Stimulated activated naive CD8-positive, alpha-beta T cell treated with anti-CD3 and anti-CD28 coated beads, Interleukin-15, amount 100 ng/mL, for 72 hours (primary cell): ENCODE data around the gene STKLD1.

ENCODE experiments used
- ATAC-seq: fragments of 150-1000 bp; cut with Tn5 transposase; 2 replicates; pipeline ENCODE4 v1.10.0; 2021; ENCODE audit warnings: mild to moderate bottlenecking, moderate library complexity
- DNase-seq, 2 donors: peaks; one replicate each; pipeline ENCODE4 v3.0.0; 2021 to 2022
- H3K27ac Mint-ChIP-seq, 2 donors: one replicate each; pipeline ENCODE4 v1.8.0; 2022; ENCODE audit warnings: mild to moderate bottlenecking in 2 of 2, mixed read lengths in 2 of 2, moderate library complexity in 2 of 2
- H3K27me3 Mint-ChIP-seq: one replicate; pipeline ENCODE4 v1.8.0; 2022; ENCODE audit warnings: mixed read lengths
- H3K4me1 Mint-ChIP-seq: one replicate; pipeline ENCODE4 v1.8.0; 2022; ENCODE audit warnings: mild to moderate bottlenecking, mixed read lengths
- H3K4me3 Mint-ChIP-seq, 2 donors: one replicate each; pipeline ENCODE4 v1.8.0; 2022; ENCODE audit warnings: mild to moderate bottlenecking in 2 of 2, mixed read lengths in 2 of 2, moderate library complexity in 1 of 2
- H3K9me3 Mint-ChIP-seq, 2 donors: one replicate each; pipeline ENCODE4 v1.8.0; 2022; ENCODE audit warnings: mixed read lengths in 2 of 2

The STKLD1 gene

DNA sequence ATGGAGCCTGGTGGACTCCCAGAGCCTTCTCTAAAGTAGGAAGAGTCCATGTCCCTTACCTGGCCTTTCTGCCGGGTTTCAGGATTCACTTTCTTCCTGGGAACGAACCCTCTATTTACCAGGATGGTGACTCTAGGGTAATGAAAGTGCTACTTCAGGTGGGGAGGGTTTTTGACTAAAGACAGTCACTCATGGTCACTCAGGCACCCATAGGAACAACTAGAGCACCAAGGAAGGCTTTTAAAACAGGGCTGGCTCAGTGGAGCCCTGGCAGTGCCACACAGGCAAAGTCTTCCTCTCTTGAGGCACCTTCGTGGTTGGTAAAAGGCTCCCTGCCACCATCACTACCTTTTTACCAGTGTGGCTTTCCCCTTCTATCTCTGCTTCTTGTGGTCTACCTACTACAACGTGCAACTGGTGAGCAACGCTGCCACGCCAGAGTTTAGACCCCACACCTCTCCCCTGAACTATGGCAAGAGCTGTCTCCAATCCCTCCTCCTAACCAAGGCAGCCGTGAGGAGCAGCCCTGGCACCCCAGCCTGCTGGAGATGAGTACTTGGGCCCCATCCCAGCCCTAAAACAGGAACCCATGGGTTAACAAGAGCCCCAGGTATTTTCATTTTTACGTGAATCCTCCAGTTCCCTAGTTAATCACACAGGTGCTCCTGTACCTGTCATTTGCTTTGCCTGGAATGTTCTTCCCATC lies 23.4 kb upstream of the STKLD1 start:
- H3K27me3 Mint-ChIP-seq = no peaks in the 10 kb centered on the region
- ATAC-seq (no peak), DNase-seq (no peak)
- H3K4me1 Mint-ChIP-seq = peaks cover 67% of the 10 kb centered on the region
- peak overlapping the region in 1 of 2 donors; percentile 79 for H3K27ac Mint-ChIP-seq
- H3K9me3 Mint-ChIP-seq = no peaks in the 10 kb centered on the region
- H3K4me3 Mint-ChIP-seq = peak overlapping the region in 1 of 2 donors; percentile 36

- DNase-seq = no peak
- Mint-ChIP-seq H3K4me3 (no peak overlapping the region), H3K27me3 (no peaks in the 10 kb centered on the region), H3K27ac (peak overlapping the region; percentile 2 to 28), H3K9me3 (no peaks in the 10 kb centered on the region), H3K4me1 (peaks cover 73% of the 10 kb centered on the region)
- ATAC-seq = no peak
Observed at GRCh38 chr9:133353548-133353947, 22.6 kb upstream of the STKLD1 start.

DNA sequence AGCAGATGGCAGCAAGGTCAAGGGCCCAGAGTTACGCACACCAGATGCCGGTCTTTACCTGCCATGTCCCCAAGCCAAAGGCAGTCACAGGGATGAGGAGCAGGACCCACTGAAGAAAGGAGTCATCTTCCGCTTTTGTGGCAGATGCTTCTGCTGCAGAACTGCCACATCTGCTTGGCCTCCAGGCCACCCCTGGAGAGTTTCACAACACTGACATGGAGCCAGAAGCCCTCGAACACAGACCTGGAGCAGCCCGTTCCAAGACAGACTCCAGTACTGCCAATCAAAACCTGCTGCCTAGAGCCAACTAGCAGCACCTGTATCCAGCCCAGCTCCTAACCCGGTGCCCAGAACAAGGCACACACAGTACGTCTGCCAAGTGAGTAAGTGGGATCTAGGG lies 21.4 kb upstream of the STKLD1 start:
- no peak for DNase-seq
- no peaks in the 10 kb centered on the region for H3K27me3 Mint-ChIP-seq
- peak overlapping the region; percentile 86 to 94 for H3K4me3 Mint-ChIP-seq
- peak overlapping the region in 1 of 2 donors; percentile 42 for H3K27ac Mint-ChIP-seq
- no peaks in the 10 kb centered on the region for H3K9me3 Mint-ChIP-seq
- H3K4me1 Mint-ChIP-seq = peaks cover 73% of the 10 kb centered on the region
- no peak for ATAC-seq

DNA sequence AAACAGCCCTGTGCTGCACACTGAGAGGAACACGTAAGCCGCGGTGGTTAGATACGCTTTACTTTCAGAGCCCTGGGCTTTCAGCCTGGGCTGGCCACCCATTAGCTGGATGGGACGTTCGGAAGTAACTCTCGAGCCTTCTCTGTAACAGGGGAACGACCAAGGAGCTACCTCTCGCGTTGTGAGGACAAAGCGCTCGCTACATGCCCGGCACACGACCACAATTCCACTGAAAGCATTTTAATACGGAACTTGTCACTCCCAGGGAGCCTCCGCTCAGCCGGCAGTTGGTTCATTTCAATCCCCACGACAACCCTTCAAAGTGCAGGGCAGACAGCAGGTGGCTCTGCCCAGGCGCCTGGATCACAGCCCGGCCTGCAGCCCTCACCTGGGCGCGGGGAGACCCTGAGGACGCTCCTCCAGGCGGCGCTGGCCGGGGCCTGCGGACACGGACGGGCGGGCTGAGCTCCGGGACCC lies 20.2 kb upstream of the STKLD1 start:
- Mint-ChIP-seq H3K27ac (peak overlapping the region; percentile 76 to 96), H3K27me3 (no peaks in the 10 kb centered on the region), H3K4me3 (peak overlapping the region; percentile 86 to 94), H3K9me3 (no peaks in the 10 kb centered on the region), H3K4me1 (peaks cover 74% of the 10 kb centered on the region)
- DNase-seq (no peak), ATAC-seq (peak; percentile 37)

- ATAC-seq = peak; percentile 84
- DNase-seq = peak; percentile 85 to 86
- peak within 1 kb of the TSS; percentile 86 to 94 for H3K4me3 Mint-ChIP-seq
- H3K4me1 Mint-ChIP-seq = peaks cover 80% of the 10 kb centered on the region
- no peaks in the 10 kb centered on the region for H3K27me3 Mint-ChIP-seq
- H3K27ac Mint-ChIP-seq = peak within 1 kb of the TSS; percentile 76 to 98
- H3K9me3 Mint-ChIP-seq = no peaks in the 10 kb centered on the region
Observed at GRCh38 chr9:133356391-133357091, 19.6 kb upstream of the STKLD1 start, which contains the start of the genes SURF1 and SURF2. SURF1 (minus strand) TSS chr9:133356487; CDS start chr9:133356453, 34 bp downstream. SURF2 (plus strand) TSS chr9:133356550; CDS start chr9:133356593, 43 bp downstream.

DNA sequence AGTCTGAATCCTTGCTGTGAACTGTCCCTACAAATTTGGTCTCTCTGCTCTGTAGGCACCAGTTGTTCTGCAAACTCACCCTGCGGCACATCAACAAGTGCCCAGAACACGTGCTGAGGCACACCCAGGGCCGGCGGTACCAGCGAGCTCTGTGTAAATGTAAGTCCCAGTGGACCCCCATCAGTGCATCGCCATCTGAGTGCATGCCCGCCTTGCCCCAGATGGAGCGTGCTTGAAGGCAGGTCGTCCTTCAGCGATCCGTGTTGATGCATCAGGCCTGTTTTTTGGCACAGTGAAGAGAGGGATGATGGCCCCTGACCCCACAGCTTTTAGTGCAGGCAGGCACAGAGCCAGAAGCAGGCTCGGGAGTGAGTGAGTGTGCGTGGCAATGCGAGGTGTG lies 18.5 kb upstream of the STKLD1 start:
- DNase-seq = no peak
- ATAC-seq = no peak
- Mint-ChIP-seq H3K4me1 (peaks cover 79% of the 10 kb centered on the region), H3K27ac (peak overlapping the region in 1 of 2 donors; percentile 98), H3K27me3 (no peaks in the 10 kb centered on the region), H3K4me3 (peak overlapping the region; percentile 86 to 94), H3K9me3 (no peaks in the 10 kb centered on the region)

- H3K27ac Mint-ChIP-seq = peak overlapping the region; percentile 36 to 38
- H3K9me3 Mint-ChIP-seq = no peaks in the 10 kb centered on the region
- peaks cover 78% of the 10 kb centered on the region for H3K4me1 Mint-ChIP-seq
- peak in 1 of 2 donors; percentile 52 for DNase-seq
- H3K27me3 Mint-ChIP-seq = no peaks in the 10 kb centered on the region
- peak overlapping the region; percentile 13 to 45 for H3K4me3 Mint-ChIP-seq
- peak; percentile 41 for ATAC-seq
Observed at GRCh38 chr9:133359399-133360175, 16.6 kb upstream of the STKLD1 start.

DNA sequence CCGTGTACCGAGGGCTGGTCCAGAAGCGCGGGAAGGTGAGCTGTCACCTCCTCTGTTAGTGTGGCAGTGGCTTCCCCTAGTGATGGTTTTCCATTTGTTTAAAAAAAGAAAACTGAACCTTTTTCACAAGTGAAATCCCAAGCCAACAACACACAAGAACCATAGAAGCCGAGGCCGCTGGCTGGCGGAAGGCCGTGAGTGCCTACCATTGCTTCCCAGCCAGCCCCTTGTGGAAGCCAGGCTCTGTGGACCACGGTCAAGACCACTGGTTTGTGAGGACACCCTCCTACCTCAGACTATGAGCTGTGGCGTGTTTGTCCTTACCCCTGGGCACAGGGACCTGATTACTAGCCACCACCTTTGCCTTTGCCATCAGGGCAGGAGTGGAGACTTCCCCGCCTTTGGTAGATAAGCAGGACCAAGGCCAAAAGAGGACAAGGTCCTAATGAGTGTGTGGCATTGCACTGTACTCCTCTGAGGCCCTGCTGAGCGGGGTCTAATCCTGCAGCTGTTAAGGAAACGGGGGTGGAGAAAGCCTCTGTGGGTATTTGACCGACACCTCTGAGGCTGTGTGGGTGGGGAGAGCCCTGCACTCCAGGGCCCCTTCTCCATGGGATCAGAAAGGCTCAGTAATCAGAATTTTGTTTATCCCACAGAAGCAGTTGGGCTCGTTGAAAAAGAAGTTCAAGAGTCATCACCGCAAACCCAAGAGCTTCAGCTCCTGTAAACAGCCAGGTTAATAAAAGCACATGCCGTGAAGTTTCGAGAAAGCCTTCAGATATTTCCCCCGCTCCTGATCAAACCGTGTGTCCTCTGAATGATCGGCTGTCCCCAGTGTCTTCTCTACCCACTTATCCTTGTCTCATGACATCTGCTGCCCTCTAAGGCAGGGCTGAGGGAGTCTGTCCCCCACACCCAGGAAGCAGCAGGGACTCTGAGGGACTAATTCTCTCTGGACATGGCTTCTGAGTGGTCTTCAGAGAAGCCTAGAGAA lies 15.5 kb upstream of the STKLD1 start:
- H3K27me3 Mint-ChIP-seq = no peaks in the 10 kb centered on the region
- peak overlapping the region in 1 of 2 donors; percentile 6 for H3K4me3 Mint-ChIP-seq
- DNase-seq (no peak), ATAC-seq (no peak)
- peaks cover 69% of the 10 kb centered on the region for H3K4me1 Mint-ChIP-seq
- H3K9me3 Mint-ChIP-seq = no peaks in the 10 kb centered on the region
- H3K27ac Mint-ChIP-seq = peak overlapping the region; percentile 20 to 74

- Mint-ChIP-seq H3K9me3 (no peaks in the 10 kb centered on the region), H3K27me3 (no peaks in the 10 kb centered on the region), H3K4me1 (peaks cover 69% of the 10 kb centered on the region), H3K4me3 (peak overlapping the region in 1 of 2 donors; percentile 11), H3K27ac (peak overlapping the region; percentile 30 to 74)
- ATAC-seq = no peak
- DNase-seq = no peak
Observed at GRCh38 chr9:133361507-133362092, 14.6 kb upstream of the STKLD1 start.

DNA sequence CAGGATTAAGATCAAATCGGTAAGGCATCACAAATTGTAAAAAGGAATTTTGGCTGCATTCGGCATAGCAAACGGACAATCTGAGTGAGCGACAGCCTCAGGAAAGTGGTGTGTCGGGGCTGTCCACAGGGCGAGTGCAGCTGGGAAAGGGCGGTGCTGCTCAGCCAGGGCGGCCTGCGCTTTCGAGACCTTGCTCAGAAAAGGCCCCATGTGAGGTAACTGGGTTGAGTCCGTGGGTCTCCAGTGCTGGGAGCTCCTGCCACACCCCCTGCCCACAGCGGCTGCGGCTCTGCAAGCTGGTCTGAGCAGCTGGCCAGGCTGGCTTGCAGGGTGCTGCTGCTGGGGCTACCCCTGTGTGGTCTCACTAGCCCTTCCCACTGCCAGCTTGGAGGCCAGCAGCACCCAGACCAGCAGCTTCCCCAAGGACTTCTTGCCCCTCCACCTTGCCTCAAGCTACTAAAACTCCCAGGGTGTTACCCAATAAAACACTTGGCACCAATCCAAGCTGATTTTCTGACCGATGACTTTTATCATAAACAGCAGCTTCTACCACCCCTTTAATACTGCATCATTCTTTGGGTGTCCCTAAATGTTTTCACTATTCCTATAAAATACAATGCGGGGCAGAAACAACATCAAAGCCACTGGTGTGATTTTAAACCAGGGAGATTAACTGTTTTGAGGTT lies 13.7 kb upstream of the STKLD1 start:
- DNase-seq (no peak), ATAC-seq (no peak)
- no peak overlapping the region for H3K4me3 Mint-ChIP-seq
- peak overlapping the region; percentile 9 to 69 for H3K27ac Mint-ChIP-seq
- H3K4me1 Mint-ChIP-seq = peaks cover 69% of the 10 kb centered on the region
- H3K9me3 Mint-ChIP-seq = no peaks in the 10 kb centered on the region
- H3K27me3 Mint-ChIP-seq = no peaks in the 10 kb centered on the region

- DNase-seq (no peak), ATAC-seq (no peak)
- H3K9me3 Mint-ChIP-seq = no peaks in the 10 kb centered on the region
- no peaks in the 10 kb centered on the region for H3K27me3 Mint-ChIP-seq
- no peak overlapping the region for H3K4me3 Mint-ChIP-seq
- peaks cover 68% of the 10 kb centered on the region for H3K4me1 Mint-ChIP-seq
- peak overlapping the region in 1 of 2 donors; percentile 34 for H3K27ac Mint-ChIP-seq
Observed at GRCh38 chr9:133366435-133366834, 9.7 kb upstream of the STKLD1 start.

GRCh38 chr9:133367221-133367620 lies 8.9 kb upstream of the STKLD1 start:
- ATAC-seq (no peak), DNase-seq (no peak)
- Mint-ChIP-seq H3K27me3 (no peaks in the 10 kb centered on the region), H3K4me1 (peaks cover 68% of the 10 kb centered on the region), H3K4me3 (no peak overlapping the region), H3K9me3 (no peaks in the 10 kb centered on the region), H3K27ac (peak overlapping the region in 1 of 2 donors; percentile 61)

GRCh38 chr9:133367778-133368177 lies 8.4 kb upstream of the STKLD1 start:
- Mint-ChIP-seq H3K9me3 (no peaks in the 10 kb centered on the region), H3K27me3 (no peaks in the 10 kb centered on the region), H3K4me3 (no peak overlapping the region), H3K27ac (no peak overlapping the region), H3K4me1 (peaks cover 69% of the 10 kb centered on the region)
- DNase-seq (no peak), ATAC-seq (no peak)
